ENCODE measurements around the gene C12orf60.

Gene C12orf60

GRCh38 chr12:14776236-14776961, 27.1 kb upstream of the C12orf60 start:
- no peaks in the 10 kb centered on the region for H3K36me3 ChIP-seq (ENCODE audit: control insufficient read depth in 2 of 2, insufficient read depth in 1 of 2, low read length in 2 of 2)
- TF ChIP-seq PRDM1 (tag by site-specific recombination; IDR thresholded peaks at IDR 0.05): no peak
- no peak for TF ChIP-seq ZNF416 (tag by site-specific recombination; IDR thresholded peaks at IDR 0.05)
- TF ChIP-seq ZNF549 (tag by site-specific recombination; IDR thresholded peaks at IDR 0.05): no peak
- TF ChIP-seq ZNF707 (tag by site-specific recombination; IDR thresholded peaks at IDR 0.05): no peak
- no peak overlapping the region for H3K4me3 ChIP-seq (ENCODE audit: low read depth, low read length)
- H3K27ac ChIP-seq (ENCODE audit: extremely low read depth, low read depth, low read length): no peak overlapping the region
- no peaks in the 10 kb centered on the region for H3K9me3 ChIP-seq (ENCODE audit: control insufficient read depth, insufficient read depth, low read depth, low read length)
- H3K4me1 ChIP-seq (ENCODE audit: control insufficient read depth, insufficient read depth, low read length): peaks cover 10% of the 10 kb centered on the region; the same call in 1 of the 2 replicates
- POLR2A ChIA-PET: no interaction called here
- CTCF ChIA-PET: interaction anchor here (0.6 to 1.1 kb wide), 3 partner anchors 8 to 25 kb away, joined by 3 to 4 read pairs (median 3); no protein-coding TSS in a partner anchor

DNA sequence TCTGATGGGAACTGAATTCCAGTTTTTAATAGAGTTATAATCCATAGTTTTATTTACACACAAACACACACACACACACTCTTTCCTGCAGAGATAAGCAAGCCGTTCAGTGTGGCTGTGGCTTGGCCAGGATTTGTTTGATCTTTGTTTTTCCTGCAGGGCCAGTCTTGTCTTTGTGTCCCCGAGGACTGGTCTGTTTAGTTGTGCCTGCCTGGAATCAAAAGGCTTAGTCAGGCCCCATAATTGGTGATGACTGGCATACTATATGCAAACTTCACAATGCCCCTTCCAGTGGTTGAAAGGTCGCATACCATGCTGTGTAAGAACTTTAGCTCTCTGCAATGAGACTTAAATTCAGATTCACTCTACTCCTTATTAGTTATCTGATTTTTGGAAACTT, 26.2 kb upstream of the C12orf60 start:
- Histone ChIP-seq H3K9me3 (ENCODE audit: control insufficient read depth, insufficient read depth, low read depth, low read length) (no peaks in the 10 kb centered on the region), H3K36me3 (ENCODE audit: control insufficient read depth in 2 of 2, insufficient read depth in 1 of 2, low read length in 2 of 2) (no peaks in the 10 kb centered on the region), H3K4me3 (ENCODE audit: low read depth, low read length) (no peak overlapping the region), H3K27ac (ENCODE audit: extremely low read depth, low read depth, low read length) (no peak overlapping the region), H3K4me1 (ENCODE audit: control insufficient read depth, insufficient read depth, low read length) (peaks cover 7% of the 10 kb centered on the region; the same call in 1 of the 2 replicates)
- CTCF ChIA-PET: no interaction called here
- TF ChIP-seq SCRT1 (tag by site-specific recombination; IDR thresholded peaks at IDR 0.05; ENCODE audit: borderline replicate concordance): no peak
- no peak for TF ChIP-seq BCL11B (tag by site-specific recombination; IDR thresholded peaks at IDR 0.05; ENCODE audit: low read depth)
- TF ChIP-seq ZNF169 (tag by site-specific recombination; IDR thresholded peaks at IDR 0.05): no peak
- TF ChIP-seq ZNF302 (tag by site-specific recombination; IDR thresholded peaks at IDR 0.05; ENCODE audit: low read depth): no peak
- TF ChIP-seq ZNF18 (tag by site-specific recombination; IDR thresholded peaks at IDR 0.05): no peak
- no peak for TF ChIP-seq ZSCAN23 (tag by site-specific recombination; IDR thresholded peaks at IDR 0.05)
- TF ChIP-seq, protein P1, sequence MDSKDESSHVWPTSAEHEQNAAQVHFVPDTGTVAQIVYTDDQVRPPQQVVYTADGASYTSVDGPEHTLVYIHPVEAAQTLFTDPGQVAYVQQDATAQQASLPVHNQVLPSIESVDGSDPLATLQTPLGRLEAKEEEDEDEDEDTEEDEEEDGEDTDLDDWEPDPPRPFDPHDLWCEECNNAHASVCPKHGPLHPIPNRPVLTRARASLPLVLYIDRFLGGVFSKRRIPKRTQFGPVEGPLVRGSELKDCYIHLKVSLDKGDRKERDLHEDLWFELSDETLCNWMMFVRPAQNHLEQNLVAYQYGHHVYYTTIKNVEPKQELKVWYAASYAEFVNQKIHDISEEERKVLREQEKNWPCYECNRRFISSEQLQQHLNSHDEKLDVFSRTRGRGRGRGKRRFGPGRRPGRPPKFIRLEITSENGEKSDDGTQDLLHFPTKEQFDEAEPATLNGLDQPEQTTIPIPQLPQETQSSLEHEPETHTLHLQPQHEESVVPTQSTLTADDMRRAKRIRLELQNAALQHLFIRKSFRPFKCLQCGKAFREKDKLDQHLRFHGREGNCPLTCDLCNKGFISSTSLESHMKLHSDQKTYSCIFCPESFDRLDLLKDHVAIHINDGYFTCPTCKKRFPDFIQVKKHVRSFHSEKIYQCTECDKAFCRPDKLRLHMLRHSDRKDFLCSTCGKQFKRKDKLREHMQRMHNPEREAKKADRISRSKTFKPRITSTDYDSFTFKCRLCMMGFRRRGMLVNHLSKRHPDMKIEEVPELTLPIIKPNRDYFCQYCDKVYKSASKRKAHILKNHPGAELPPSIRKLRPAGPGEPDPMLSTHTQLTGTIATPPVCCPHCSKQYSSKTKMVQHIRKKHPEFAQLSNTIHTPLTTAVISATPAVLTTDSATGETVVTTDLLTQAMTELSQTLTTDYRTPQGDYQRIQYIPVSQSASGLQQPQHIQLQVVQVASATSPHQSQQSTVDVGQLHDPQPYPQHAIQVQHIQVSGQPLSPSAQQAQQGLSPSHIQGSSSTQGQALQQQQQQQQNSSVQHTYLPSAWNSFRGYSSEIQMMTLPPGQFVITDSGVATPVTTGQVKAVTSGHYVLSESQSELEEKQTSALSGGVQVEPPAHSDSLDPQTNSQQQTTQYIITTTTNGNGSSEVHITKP (tag by site-specific recombination; IDR thresholded peaks at IDR 0.05): no peak
- TF ChIP-seq ZNF423 (tag by site-specific recombination; IDR thresholded peaks at IDR 0.05): no peak
- no peak for TF ChIP-seq ZNF121 (tag by site-specific recombination; IDR thresholded peaks at IDR 0.05)
- TF ChIP-seq PRDM1 (tag by site-specific recombination; IDR thresholded peaks at IDR 0.05): no peak
- TF ChIP-seq, protein P2, sequence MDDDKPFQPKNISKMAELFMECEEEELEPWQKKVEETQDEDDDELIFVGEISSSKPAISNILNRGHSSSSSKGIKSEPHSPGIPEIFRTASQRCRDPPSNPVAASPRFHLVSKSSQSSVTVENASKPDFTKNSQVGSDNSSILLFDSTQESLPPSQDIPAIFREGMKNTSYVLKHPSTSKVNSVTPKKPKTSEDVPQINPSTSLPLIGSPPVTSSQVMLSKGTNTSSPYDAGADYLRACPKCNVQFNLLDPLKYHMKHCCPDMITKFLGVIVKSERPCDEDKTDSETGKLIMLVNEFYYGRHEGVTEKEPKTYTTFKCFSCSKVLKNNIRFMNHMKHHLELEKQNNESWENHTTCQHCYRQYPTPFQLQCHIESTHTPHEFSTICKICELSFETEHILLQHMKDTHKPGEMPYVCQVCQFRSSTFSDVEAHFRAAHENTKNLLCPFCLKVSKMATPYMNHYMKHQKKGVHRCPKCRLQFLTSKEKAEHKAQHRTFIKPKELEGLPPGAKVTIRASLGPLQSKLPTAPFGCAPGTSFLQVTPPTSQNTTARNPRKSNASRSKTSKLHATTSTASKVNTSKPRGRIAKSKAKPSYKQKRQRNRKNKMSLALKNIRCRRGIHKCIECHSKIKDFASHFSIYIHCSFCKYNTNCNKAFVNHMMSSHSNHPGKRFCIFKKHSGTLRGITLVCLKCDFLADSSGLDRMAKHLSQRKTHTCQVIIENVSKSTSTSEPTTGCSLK (tag by site-specific recombination; IDR thresholded peaks at IDR 0.05): no peak
- no peak for TF ChIP-seq ZNF610 (tag by site-specific recombination; IDR thresholded peaks at IDR 0.05; ENCODE audit: borderline replicate concordance)
- TF ChIP-seq ZNF473 (tag by site-specific recombination; IDR thresholded peaks at IDR 0.05): no peak
- TF ChIP-seq ZNF645 (tag by site-specific recombination; IDR thresholded peaks at IDR 0.05): no peak
- TF ChIP-seq, protein P3, sequence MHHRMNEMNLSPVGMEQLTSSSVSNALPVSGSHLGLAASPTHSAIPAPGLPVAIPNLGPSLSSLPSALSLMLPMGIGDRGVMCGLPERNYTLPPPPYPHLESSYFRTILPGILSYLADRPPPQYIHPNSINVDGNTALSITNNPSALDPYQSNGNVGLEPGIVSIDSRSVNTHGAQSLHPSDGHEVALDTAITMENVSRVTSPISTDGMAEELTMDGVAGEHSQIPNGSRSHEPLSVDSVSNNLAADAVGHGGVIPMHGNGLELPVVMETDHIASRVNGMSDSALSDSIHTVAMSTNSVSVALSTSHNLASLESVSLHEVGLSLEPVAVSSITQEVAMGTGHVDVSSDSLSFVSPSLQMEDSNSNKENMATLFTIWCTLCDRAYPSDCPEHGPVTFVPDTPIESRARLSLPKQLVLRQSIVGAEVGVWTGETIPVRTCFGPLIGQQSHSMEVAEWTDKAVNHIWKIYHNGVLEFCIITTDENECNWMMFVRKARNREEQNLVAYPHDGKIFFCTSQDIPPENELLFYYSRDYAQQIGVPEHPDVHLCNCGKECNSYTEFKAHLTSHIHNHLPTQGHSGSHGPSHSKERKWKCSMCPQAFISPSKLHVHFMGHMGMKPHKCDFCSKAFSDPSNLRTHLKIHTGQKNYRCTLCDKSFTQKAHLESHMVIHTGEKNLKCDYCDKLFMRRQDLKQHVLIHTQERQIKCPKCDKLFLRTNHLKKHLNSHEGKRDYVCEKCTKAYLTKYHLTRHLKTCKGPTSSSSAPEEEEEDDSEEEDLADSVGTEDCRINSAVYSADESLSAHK (tag by site-specific recombination; IDR thresholded peaks at IDR 0.05): no peak
- TF ChIP-seq ZNF174 (tag by site-specific recombination; IDR thresholded peaks at IDR 0.05): no peak
- TF ChIP-seq SP7 (tag by site-specific recombination; IDR thresholded peaks at IDR 0.05): no peak
- no peak for TF ChIP-seq SALL2 (tag by site-specific recombination; IDR thresholded peaks at IDR 0.05; ENCODE audit: borderline replicate concordance)
- POLR2A ChIA-PET: interaction anchor here (0.6 kb wide), 1 partner anchor 520 kb away, joined by 3 read pairs; no protein-coding TSS in a partner anchor
